H1 (cell line): ENCODE data around the gene LRBA. TPM values are rescaled to one million over a fixed set of nuclear protein-coding genes. Genes with fewer than 3 reads are reported as not detected.

Experiments used
- CTCF ChIA-PET: fragments of 300-600 bp; sonication (Branson Sonifier 250); formaldehyde crosslinking; loops from one replicate; lab custom pipeline; 2021; ENCODE audit not compliant: partially characterized antibody; lab: Charles Lee
- POLR2A ChIA-PET: fragments of 300-600 bp; sonication (Branson Sonifier 250); formaldehyde crosslinking; loops from one replicate; lab custom pipeline; 2021; ENCODE audit warnings: inconsistent platforms; ENCODE audit not compliant: partially characterized antibody; lab: Charles Lee
- DNase-seq, 2 experiments: peaks; one replicate each; pipeline versions ENCODE4 v3.0.0 to v3.0.0-alpha.2; 2010 to 2022; ENCODE audit warnings: low spot score in 2 of 2, low read depth in 1 of 2, mixed read lengths in 1 of 2
- FAIRE-seq: peaks from 2 replicates; lab custom pipeline; 2011; peaks lifted over from hg19 to GRCh38; lab: Jason Lieb, UNC
- H2AFZ ChIP-seq: 2 replicates; pipeline ENCODE4 v1.8.1; 2012; ENCODE audit warnings: low read length, inconsistent platforms
- H2AK5ac ChIP-seq: 2 replicates; pipeline ENCODE4 v1.6.1; 2013; ENCODE audit warnings: low read depth, low read length
- H2BK120ac ChIP-seq: replicated peaks from 2 replicates; pipeline ENCODE3; 2013; ENCODE audit warnings: low read depth, low read length, inconsistent platforms
- H2BK12ac ChIP-seq: 2 replicates; pipeline ENCODE4 v1.6.1; 2013; ENCODE audit warnings: low read depth, low read length
- H2BK15ac ChIP-seq: 2 replicates; pipeline ENCODE4 v1.6.1; 2013; ENCODE audit warnings: low read length
- H2BK20ac ChIP-seq: 2 replicates; pipeline ENCODE4 v1.6.1; 2013; ENCODE audit warnings: low read length
- H2BK5ac ChIP-seq: 2 replicates; pipeline ENCODE4 v1.6.1; 2013; ENCODE audit warnings: low read depth, low read length
- H3K14ac ChIP-seq: 2 replicates; pipeline ENCODE4 v1.6.1; 2013; ENCODE audit warnings: inconsistent platforms; ENCODE audit not compliant: insufficient read length
- H3K18ac ChIP-seq: 2 replicates; pipeline ENCODE4 v1.6.1; 2013; ENCODE audit warnings: low read length; ENCODE audit errors: extremely low read depth
- H3K23ac ChIP-seq: 2 replicates; pipeline ENCODE4 v1.6.1; 2013; ENCODE audit warnings: inconsistent platforms; ENCODE audit not compliant: insufficient read length
- H3K23me2 ChIP-seq: 2 replicates; pipeline ENCODE4 v1.6.1; 2013; ENCODE audit warnings: low read depth, low read length
- H3K27ac ChIP-seq: 2 replicates; pipeline ENCODE4 v1.6.1; 2011; ENCODE audit warnings: low read depth, low read length, inconsistent platforms
- H3K27me3 ChIP-seq, 4 experiments: replicated peaks in 1 of 4; 1 replicate in 1 of 4; 2 replicates in 3 of 4; pipeline versions ENCODE4 v1.6.1 to v1.8.1; 2011 to 2013; ENCODE audit warnings: low read length in 3 of 4, mild to moderate bottlenecking in 3 of 4, inconsistent platforms in 2 of 4, mixed read lengths in 2 of 4, moderate library complexity in 1 of 4; ENCODE audit not compliant: control insufficient read depth in 3 of 4, insufficient read depth in 3 of 4; ENCODE audit errors: extremely low read depth in 1 of 4
- H3K36me3 ChIP-seq, 4 experiments: 2 replicates each; pipeline versions ENCODE4 v1.6.1 to v1.8.1; 2011 to 2013; ENCODE audit warnings: mild to moderate bottlenecking in 4 of 4, low read length in 3 of 4, moderate library complexity in 2 of 4, control low read depth in 1 of 4, inconsistent platforms in 1 of 4; ENCODE audit not compliant: insufficient read depth in 4 of 4, control insufficient read depth in 2 of 4
- H3K4ac ChIP-seq: replicated peaks from 2 replicates; pipeline ENCODE3; 2013; ENCODE audit warnings: low read length, low read depth, mixed read lengths, inconsistent platforms; ENCODE audit not compliant: insufficient read length
- H3K4me1 ChIP-seq, 4 experiments: replicated peaks in 1 of 4; 1 replicate in 1 of 4; 2 replicates in 3 of 4; pipeline versions ENCODE4 v1.6.1 to v1.8.1; 2011 to 2013; ENCODE audit warnings: low read length in 3 of 4, inconsistent platforms in 2 of 4, mixed read lengths in 1 of 4; ENCODE audit not compliant: insufficient read depth in 4 of 4, control insufficient read depth in 3 of 4
- H3K4me2 ChIP-seq, 2 experiments: 2 replicates each; pipeline versions ENCODE4 v1.6.1 to v1.8.1; 2011 to 2013; ENCODE audit warnings: low read depth in 2 of 2, low read length in 2 of 2, control low read depth in 1 of 2, inconsistent platforms in 1 of 2, mild to moderate bottlenecking in 1 of 2; ENCODE audit not compliant: insufficient read depth in 1 of 2
- H3K4me3 ChIP-seq, 4 experiments: fragments of 200-600, 300-600 bp in 1 of 4; sonication (generic), shearing (Covaris generic), sonication (Bioruptor Twin) in 1 of 4; 2 replicates each; pipeline versions ENCODE4 v1.5.1 to v1.8.1; 2011 to 2016; ENCODE audit warnings: low read length in 4 of 4, low read depth in 3 of 4, control low read depth in 2 of 4, inconsistent platforms in 2 of 4, mild to moderate bottlenecking in 2 of 4, mixed read lengths in 1 of 4, moderate library complexity in 1 of 4; ENCODE audit not compliant: insufficient read depth in 2 of 4; ENCODE audit errors: extremely low read depth in 1 of 4
- H3K56ac ChIP-seq: replicated peaks from 2 replicates; pipeline ENCODE3; 2013; ENCODE audit warnings: low read depth, mild to moderate bottlenecking, mixed read lengths, low read length, inconsistent platforms; ENCODE audit not compliant: insufficient read length
- H3K79me1 ChIP-seq: 2 replicates; pipeline ENCODE4 v1.6.1; 2013; ENCODE audit warnings: low read depth, low read length, control low read depth
- H3K79me2 ChIP-seq, 2 experiments: 2 replicates each; pipeline versions ENCODE4 v1.6.1 to v1.8.1; 2012 to 2013; ENCODE audit warnings: low read length in 2 of 2, mild to moderate bottlenecking in 2 of 2, inconsistent platforms in 1 of 2; ENCODE audit not compliant: insufficient read depth in 2 of 2, control insufficient read depth in 1 of 2
- H3K9ac ChIP-seq, 4 experiments: replicated peaks in 1 of 4; 1 replicate in 1 of 4; 2 replicates in 3 of 4; pipeline versions ENCODE4 v1.6.1 to v1.8.1; 2011 to 2013; ENCODE audit warnings: low read depth in 3 of 4, low read length in 3 of 4, control low read depth in 2 of 4, mild to moderate bottlenecking in 2 of 4, moderate library complexity in 2 of 4, inconsistent platforms in 1 of 4; ENCODE audit errors: extremely low read depth in 1 of 4
- H3K9me3 ChIP-seq, 2 experiments: 2 replicates each; pipeline versions ENCODE4 v1.6.1 to v1.8.1; 2012 to 2013; ENCODE audit warnings: mild to moderate bottlenecking in 2 of 2, moderate library complexity in 2 of 2, control low read depth in 1 of 2, inconsistent platforms in 1 of 2, low read depth in 1 of 2, low read length in 1 of 2, mixed read lengths in 1 of 2; ENCODE audit not compliant: insufficient read depth in 2 of 2
- H4K20me1 ChIP-seq, 2 experiments: replicated peaks in 1 of 2; 2 replicates each; pipeline versions ENCODE3 to v1.8.1; 2011 to 2013; ENCODE audit warnings: inconsistent platforms in 2 of 2, low read length in 2 of 2, mild to moderate bottlenecking in 1 of 2; ENCODE audit not compliant: insufficient read depth in 2 of 2, control insufficient read depth in 1 of 2
- H4K5ac ChIP-seq: 2 replicates; pipeline ENCODE4 v1.6.1; 2013; ENCODE audit warnings: low read length, low read depth, mixed read lengths, inconsistent platforms; ENCODE audit not compliant: insufficient read length
- H4K8ac ChIP-seq: 2 replicates; pipeline ENCODE4 v1.8.0; 2013; ENCODE audit warnings: mild to moderate bottlenecking, moderate library complexity, low read length, inconsistent platforms; ENCODE audit not compliant: insufficient read depth; ENCODE audit errors: extremely low read depth
- H4K91ac ChIP-seq: replicated peaks from 2 replicates; pipeline ENCODE3; 2013; ENCODE audit warnings: low read length, mixed read lengths, inconsistent platforms; ENCODE audit not compliant: insufficient read length
- CEBPB ChIP-seq: IDR thresholded peaks from 2 replicates; pipeline ENCODE4 v1.6.1; 2012; ENCODE audit warnings: low read depth, low read length
- GTF2F1 ChIP-seq: IDR thresholded peaks from 2 replicates; pipeline ENCODE4 v1.6.1; 2012; ENCODE audit warnings: low read depth, low read length, improper control_type of control experiment, borderline replicate concordance
- WGBS, 2 experiments: shearing (Covaris generic) in 1 of 2; methylation state at CpG; one replicate each; pipeline versions ENCODE4 v1.1.6 to v1.1.7; 2013 to 2015; ENCODE audit warnings: low lambda C conversion rate in 2 of 2, mixed read lengths in 2 of 2, inconsistent platforms in 1 of 2, low coverage in 1 of 2, missing lambda C conversion rate in 1 of 2; ENCODE audit not compliant: insufficient replicate concordance in 2 of 2, insufficient coverage in 1 of 2, insufficient read length in 1 of 2; ENCODE audit errors: extremely low coverage in 1 of 2, missing lambda C conversion rate in 1 of 2; 5-methylcytosine and 5-hydroxymethylcytosine counted together
- polyA plus RNA-seq, 7 experiments: library from polyadenylated mRNA; depleted of rRNA in 3 of 7; stranded (reverse) in 5 of 7; unstranded in 2 of 7; fragments of >200 nt in 5 of 7; fragments of 200-250 nt in 2 of 7; gene quantifications; 1 replicate in 5 of 7; 2 replicates in 1 of 7; 4 replicates in 1 of 7; pipeline versions ENCODE4 v1.2.1 to v1.2.3, GENCODE V29; 2011 to 2013; ENCODE audit warnings: missing spikeins in 2 of 7, mixed read lengths in 2 of 7
- total RNA-seq: library from RNA; stranded (reverse); fragmentation: NEBNext Ultra II Directional; extraction: Animal tissue kit (Norgen Biotek cat#: 25700); gene quantifications from 2 replicates; pipeline ENCODE4 v1.2.1, GENCODE V29; 2021

The LRBA gene
- total and polyA plus RNA-seq, 2 of the 8 experiments (the other 6 are each of a cell fraction or from before 2014, with no cell fraction given): 54.6 to 83.2 TPM

DNA sequence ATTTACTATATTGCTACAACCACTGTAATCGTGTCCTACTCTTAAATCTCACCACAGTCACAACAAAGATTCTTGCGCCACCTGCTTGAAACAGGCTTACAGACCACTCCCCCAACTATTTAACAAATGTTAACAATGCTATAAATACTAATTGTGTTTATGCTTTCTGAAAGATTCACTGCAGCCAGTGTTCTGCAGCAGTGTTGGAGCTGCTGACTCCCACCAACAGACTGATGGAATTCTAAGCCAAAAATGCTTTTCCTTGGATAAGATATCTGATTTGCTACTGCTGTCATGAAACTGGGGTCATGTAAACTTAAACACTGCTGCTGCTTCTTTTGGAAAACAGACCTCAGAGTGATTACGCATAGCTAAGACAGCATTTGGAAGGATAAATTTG lies 677.4 kb downstream of the LRBA start:
- no peak overlapping the region for H2BK20ac ChIP-seq
- no peak overlapping the region for H3K27ac ChIP-seq
- no peaks in the 10 kb centered on the region for H3K36me3 ChIP-seq
- no peaks in the 10 kb centered on the region for H3K23me2 ChIP-seq
- no peak overlapping the region for H3K4me2 ChIP-seq
- H3K23ac ChIP-seq: no peak overlapping the region
- H3K4me1 ChIP-seq: peaks cover 0 to 6% (median 3%) of the 10 kb centered on the region in 4 experiments; a peak in 3 of 7 replicates
- POLR2A ChIA-PET: no interaction called here
- H3K27me3 ChIP-seq: no peaks in the 10 kb centered on the region
- no peak for DNase-seq
- WGBS, 2 experiments: 76% methylated on average over 3 of the region's 3 CpGs; no CpG with 5 or more reads in 1 of the 2 experiments
- H2AFZ ChIP-seq: no peak overlapping the region
- H4K91ac ChIP-seq: no peak overlapping the region
- H2BK15ac ChIP-seq: no peak overlapping the region
- no peak overlapping the region for H2AK5ac ChIP-seq
- no peaks in the 10 kb centered on the region for H3K9me3 ChIP-seq
- no peak overlapping the region for H2BK120ac ChIP-seq
- TF ChIP-seq GTF2F1 (no peak), CEBPB (0 out of 2 replicates have a peak, but pooled peaks have one; percentile 25)
- TF ChIP-seq, all 59 proteins: peak for 1
- Histone ChIP-seq H4K5ac (no peak overlapping the region), H3K79me1 (no peaks in the 10 kb centered on the region), H2BK12ac (no peak overlapping the region), H3K14ac (no peak overlapping the region), H3K4me3 (no peak overlapping the region), H4K8ac (no peak overlapping the region), H2BK5ac (no peak overlapping the region), H3K56ac (no peak overlapping the region), H3K79me2 (no peaks in the 10 kb centered on the region), H3K9ac (no peak overlapping the region), H4K20me1 (no peaks in the 10 kb centered on the region), H3K18ac (no peak overlapping the region), H3K4ac (no peak overlapping the region)
- no peak for FAIRE-seq
- CTCF ChIA-PET: interaction anchor here (1.3 to 1.5 kb wide), 2 partner anchors 16 to 36 kb away, joined by 3 to 4 read pairs; no protein-coding TSS in a partner anchor
